Stimulated activated CD4-positive, alpha-beta T cell treated with anti-CD3 and anti-CD28 coated beads, Interleukin-2, amount 100 ng/mL, for 48 hours (primary cell): Measurements from ENCODE around the gene CACNA1G.

Experiments used
- DNase-seq, 2 donors: peaks; one replicate each; pipeline ENCODE4 v3.0.0-alpha.2; 2020

Gene CACNA1G

GRCh38 chr17:50549256-50549941, 11.1 kb upstream of the CACNA1G start:
- DNase-seq, result no peak

GRCh38 chr17:50549969-50550368, 10.5 kb upstream of the CACNA1G start:
- no peak for DNase-seq

- no peak for DNase-seq
Observed at GRCh38 chr17:50550661-50551432, 9.7 kb upstream of the CACNA1G start.

- no peak for DNase-seq
Observed at GRCh38 chr17:50551433-50551815, 9.1 kb upstream of the CACNA1G start.

GRCh38 chr17:50551884-50552283, 8.6 kb upstream of the CACNA1G start:
- DNase-seq, result no peak

GRCh38 chr17:50554201-50554600, 6.3 kb upstream of the CACNA1G start:
- no peak for DNase-seq

- DNase-seq, result no peak
Observed at GRCh38 chr17:50556803-50557202, 3.7 kb upstream of the CACNA1G start.

- no peak for DNase-seq
Observed at GRCh38 chr17:50557630-50558029, 2.9 kb upstream of the CACNA1G start.

GRCh38 chr17:50558091-50558490, 2.4 kb upstream of the CACNA1G start:
- no peak for DNase-seq

- DNase-seq, result no peak
Observed at GRCh38 chr17:50558581-50558940, 2.0 kb upstream of the CACNA1G start.

- DNase-seq, result no peak
Observed at GRCh38 chr17:50558941-50559614, 1.4 kb upstream of the CACNA1G start.

- DNase-seq, result no peak
Observed at GRCh38 chr17:50559674-50560184, 786 bp upstream of the CACNA1G start.

- DNase-seq, result no peak
Observed at GRCh38 chr17:50560931-50561745, 623 bp downstream of the CACNA1G start.

- DNase-seq, result no peak
Observed at GRCh38 chr17:50561746-50562141, 1.2 kb downstream of the CACNA1G start.

GRCh38 chr17:50562242-50563091, 2.0 kb downstream of the CACNA1G start:
- DNase-seq, result no peak

GRCh38 chr17:50563092-50563511, 2.6 kb downstream of the CACNA1G start:
- no peak for DNase-seq

- no peak for DNase-seq
Observed at GRCh38 chr17:50564916-50565315, 4.4 kb downstream of the CACNA1G start.

- DNase-seq, result no peak
Observed at GRCh38 chr17:50565402-50566350, 5.2 kb downstream of the CACNA1G start.

GRCh38 chr17:50566886-50567285, 6.4 kb downstream of the CACNA1G start:
- DNase-seq, result no peak

- DNase-seq, result no peak
Observed at GRCh38 chr17:50568659-50569058, 8.1 kb downstream of the CACNA1G start.

- no peak for DNase-seq
Observed at GRCh38 chr17:50569592-50569991, 9.1 kb downstream of the CACNA1G start.
